RCC 7860 (cell line): ENCODE measurements around the gene ZNF2.
A peak's percentile ranks its signal among the peaks of the same experiment; 100 is the strongest.
"Not testable (repeated sequence)": the region's sequence is repeated elsewhere in the genome, so short reads cannot be mapped to it uniquely, and the experiment has no call there.

Experiments used
- DNase-seq: peaks from one replicate; pipeline ENCODE4 v3.0.0-alpha.2; 2015; ENCODE audit warnings: low spot score
- FAIRE-seq: peaks from 2 replicates; lab custom pipeline; 2012; peaks lifted over from hg19 to GRCh38; lab: Jason Lieb, UNC

Gene ZNF2

GRCh38 chr2:95165371-95166064, at the start of gene ZNF2:
TSS of gene ZNF2 (plus strand) at chr2:95165809. CDS start at chr2:95176227, 10,418 bp downstream.
- peak; percentile 67 for FAIRE-seq
- DNase-seq, result peak; percentile 90

GRCh38 chr2:95121093-95121406, 44.6 kb upstream of the ZNF2 start:
- FAIRE-seq, result no peak
- DNase-seq, result no peak

- FAIRE-seq, result no peak
- DNase-seq, result peak; percentile 51
Observed at GRCh38 chr2:95121407-95122196, 44.0 kb upstream of the ZNF2 start, which contains the start of gene MRPS5. TSS of gene MRPS5 (minus strand) at chr2:95121808. CDS start at chr2:95121791, 17 bp downstream.

GRCh38 chr2:95122197-95122551, 43.4 kb upstream of the ZNF2 start:
- FAIRE-seq (no peak), DNase-seq (no peak)

GRCh38 chr2:95138702-95139101, 26.9 kb upstream of the ZNF2 start:
- no peak for FAIRE-seq

GRCh38 chr2:95143838-95144237, 21.8 kb upstream of the ZNF2 start:
- FAIRE-seq, result no peak

More at GRCh38 chr2:95138702-95139101, 26.9 kb upstream of the ZNF2 start:
- no peak for DNase-seq

GRCh38 chr2:95149397-95149984, 16.1 kb upstream of the ZNF2 start:
- DNase-seq, result no peak
- FAIRE-seq, result no peak

More at GRCh38 chr2:95143838-95144237, 21.8 kb upstream of the ZNF2 start:
- DNase-seq, result no peak

- DNase-seq, result no peak
- no peak for FAIRE-seq
Observed at GRCh38 chr2:95158441-95158840, 7.2 kb upstream of the ZNF2 start.

- FAIRE-seq, result no peak
Observed at GRCh38 chr2:95158891-95159619, 6.6 kb upstream of the ZNF2 start.

GRCh38 chr2:95159690-95160449, 5.7 kb upstream of the ZNF2 start, which contains the start of gene ZNF514:
TSS of gene ZNF514 (minus strand) at chr2:95159848. CDS start at chr2:95153253, 6,595 bp downstream.
- FAIRE-seq (no peak), DNase-seq (peak; percentile 12)

More at GRCh38 chr2:95158891-95159619, 6.6 kb upstream of the ZNF2 start:
- DNase-seq, result peak; percentile 7

GRCh38 chr2:95165030-95165370, 609 bp upstream of the ZNF2 start:
- DNase-seq (no peak), FAIRE-seq (no peak)

- FAIRE-seq (no peak), DNase-seq (no peak)
Observed at GRCh38 chr2:95166065-95166763, 605 bp downstream of the ZNF2 start.

GRCh38 chr2:95171902-95172301, 6.3 kb downstream of the ZNF2 start:
- DNase-seq (no peak), FAIRE-seq (no peak)

GRCh38 chr2:95174031-95174542, 8.5 kb downstream of the ZNF2 start:
- FAIRE-seq (no peak), DNase-seq (no peak)

GRCh38 chr2:95179451-95179850, 13.8 kb downstream of the ZNF2 start:
- FAIRE-seq, result no peak

GRCh38 chr2:95181774-95182173, 16.2 kb downstream of the ZNF2 start:
- DNase-seq (no peak), FAIRE-seq (no peak)

More at GRCh38 chr2:95179451-95179850, 13.8 kb downstream of the ZNF2 start:
- no peak for DNase-seq

GRCh38 chr2:95185197-95185596, 19.6 kb downstream of the ZNF2 start:
- FAIRE-seq (no peak), DNase-seq (no peak)

- DNase-seq (no peak), FAIRE-seq (no peak)
Observed at GRCh38 chr2:95185973-95186372, 20.4 kb downstream of the ZNF2 start.

- not testable (repeated sequence) for FAIRE-seq
Observed at GRCh38 chr2:95192956-95193355, 27.3 kb downstream of the ZNF2 start.

More at GRCh38 chr2:95192956-95193355, 27.3 kb downstream of the ZNF2 start:
- DNase-seq, result not testable (repeated sequence)
